Epidermal melanocyte (primary cell): ENCODE data around the gene REPS2.
"Not testable (repeated sequence)": the region's sequence is repeated elsewhere in the genome, so short reads cannot be mapped to it uniquely, and the experiment has no call there.

Source experiments
- DNase-seq: peaks from one replicate; pipeline ENCODE4 v3.0.0; 2011; ENCODE audit warnings: low spot score; ENCODE audit not compliant: insufficient read length

REPS2 gene

GRCh38 chrX:16946361-16946964, at the start of gene REPS2:
REPS2 (plus strand) TSS chrX:16946658; CDS start chrX:16946862, 204 bp downstream.
- peak; percentile 23 for DNase-seq

GRCh38 chrX:16897445-16897844, 49.0 kb upstream of the REPS2 start:
- no peak for DNase-seq

GRCh38 chrX:16903274-16904022, 43.0 kb upstream of the REPS2 start:
- no peak for DNase-seq

- DNase-seq: no peak
These were observed 36.1 kb upstream of the REPS2 start for GRCh38 chrX:16910376-16910775.

GRCh38 chrX:16914058-16914457, 32.4 kb upstream of the REPS2 start:
- no peak for DNase-seq

- DNase-seq: no peak
These were observed 29.9 kb upstream of the REPS2 start for GRCh38 chrX:16916561-16916960.

- DNase-seq: no peak
These were observed 29.3 kb upstream of the REPS2 start for GRCh38 chrX:16917120-16917519.

GRCh38 chrX:16918979-16919378, 27.5 kb upstream of the REPS2 start:
- no peak for DNase-seq

- DNase-seq: no peak
These were observed 26.4 kb upstream of the REPS2 start for GRCh38 chrX:16920075-16920474.

GRCh38 chrX:16923157-16923556, 23.3 kb upstream of the REPS2 start:
- no peak for DNase-seq

- no peak for DNase-seq
These were observed 21.6 kb upstream of the REPS2 start for GRCh38 chrX:16924631-16925480.

- DNase-seq: no peak
These were observed 16.1 kb upstream of the REPS2 start for GRCh38 chrX:16930392-16930791.

- no peak for DNase-seq
These were observed 15.1 kb upstream of the REPS2 start for GRCh38 chrX:16931371-16931770.

GRCh38 chrX:16931855-16932575, 14.4 kb upstream of the REPS2 start:
- DNase-seq: no peak

GRCh38 chrX:16934185-16934584, 12.3 kb upstream of the REPS2 start:
- DNase-seq: no peak

GRCh38 chrX:16946971-16947562, 609 bp downstream of the REPS2 start:
- DNase-seq: no peak

- no peak for DNase-seq
These were observed 4.0 kb downstream of the REPS2 start for GRCh38 chrX:16950423-16950822.

- no peak for DNase-seq
These were observed 7.3 kb downstream of the REPS2 start for GRCh38 chrX:16953606-16954211.

- DNase-seq: no peak
These were observed 11.3 kb downstream of the REPS2 start for GRCh38 chrX:16957751-16958150.

GRCh38 chrX:16958356-16958755, 11.9 kb downstream of the REPS2 start:
- DNase-seq: no peak

- not testable (repeated sequence) for DNase-seq
These were observed 16.2 kb downstream of the REPS2 start for GRCh38 chrX:16962661-16963060.
